Esophagus squamous epithelium (tissue), 4 donors: ENCODE measurements around the gene DRD3.

Experiments used
- POLR2A ChIP-seq, 4 donors: fragments of 450-650 bp; IDR thresholded peaks; one replicate each; pipeline ENCODE4 v1.6.1; 2017; ENCODE audit warnings: antibody characterized with exemption in 4 of 4, mild to moderate bottlenecking in 4 of 4, moderate library complexity in 3 of 4
- TF ChIP-seq, protein P1 (sequence below), 6 experiments: fragments of 450-650 bp in 4 of 6; fragments of 200-600 bp in 2 of 6; sonication (generic) in 2 of 6; IDR thresholded peaks; one replicate each; pipeline ENCODE4 v1.5.1; 2016 to 2019; ENCODE audit warnings: antibody characterized with exemption in 6 of 6, mild to moderate bottlenecking in 4 of 6, moderate library complexity in 4 of 6

DNA sequence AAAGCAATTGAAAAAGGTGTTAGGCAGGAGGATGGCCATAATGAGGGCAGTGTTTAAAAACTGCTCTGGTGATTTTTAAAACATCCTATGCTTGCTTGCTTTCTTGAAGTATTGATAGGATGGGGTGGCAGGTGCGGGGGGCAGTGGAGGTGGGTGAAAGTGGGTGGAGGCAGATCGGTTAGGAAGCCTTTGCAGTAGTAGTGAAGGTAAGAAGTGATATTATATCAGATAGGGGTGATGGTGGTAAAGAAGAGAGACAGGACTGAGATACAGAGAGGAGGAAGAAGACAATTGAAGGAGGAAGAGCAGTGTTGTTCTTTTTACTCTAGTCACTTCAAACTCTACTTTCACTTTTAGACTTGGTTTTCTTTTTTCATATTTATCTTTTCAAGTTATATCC is 47.5 kb upstream of the DRD3 start:
- TF ChIP-seq POLR2A (IDR thresholded peaks at IDR 0.05), result no peak
- TF ChIP-seq, protein P1, sequence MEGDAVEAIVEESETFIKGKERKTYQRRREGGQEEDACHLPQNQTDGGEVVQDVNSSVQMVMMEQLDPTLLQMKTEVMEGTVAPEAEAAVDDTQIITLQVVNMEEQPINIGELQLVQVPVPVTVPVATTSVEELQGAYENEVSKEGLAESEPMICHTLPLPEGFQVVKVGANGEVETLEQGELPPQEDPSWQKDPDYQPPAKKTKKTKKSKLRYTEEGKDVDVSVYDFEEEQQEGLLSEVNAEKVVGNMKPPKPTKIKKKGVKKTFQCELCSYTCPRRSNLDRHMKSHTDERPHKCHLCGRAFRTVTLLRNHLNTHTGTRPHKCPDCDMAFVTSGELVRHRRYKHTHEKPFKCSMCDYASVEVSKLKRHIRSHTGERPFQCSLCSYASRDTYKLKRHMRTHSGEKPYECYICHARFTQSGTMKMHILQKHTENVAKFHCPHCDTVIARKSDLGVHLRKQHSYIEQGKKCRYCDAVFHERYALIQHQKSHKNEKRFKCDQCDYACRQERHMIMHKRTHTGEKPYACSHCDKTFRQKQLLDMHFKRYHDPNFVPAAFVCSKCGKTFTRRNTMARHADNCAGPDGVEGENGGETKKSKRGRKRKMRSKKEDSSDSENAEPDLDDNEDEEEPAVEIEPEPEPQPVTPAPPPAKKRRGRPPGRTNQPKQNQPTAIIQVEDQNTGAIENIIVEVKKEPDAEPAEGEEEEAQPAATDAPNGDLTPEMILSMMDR (IDR thresholded peaks at IDR 0.05), result no peak
